ENCODE data around the gene UBA6.

The UBA6 gene

GRCh38 chr4:67576059-67576466, 124.9 kb downstream of the UBA6 start:
- no peak for DNase-seq (ENCODE audit: low read depth)

GRCh38 chr4:67575232-67576058, 125.5 kb downstream of the UBA6 start:
- no peak for DNase-seq (ENCODE audit: low read depth)

DNA sequence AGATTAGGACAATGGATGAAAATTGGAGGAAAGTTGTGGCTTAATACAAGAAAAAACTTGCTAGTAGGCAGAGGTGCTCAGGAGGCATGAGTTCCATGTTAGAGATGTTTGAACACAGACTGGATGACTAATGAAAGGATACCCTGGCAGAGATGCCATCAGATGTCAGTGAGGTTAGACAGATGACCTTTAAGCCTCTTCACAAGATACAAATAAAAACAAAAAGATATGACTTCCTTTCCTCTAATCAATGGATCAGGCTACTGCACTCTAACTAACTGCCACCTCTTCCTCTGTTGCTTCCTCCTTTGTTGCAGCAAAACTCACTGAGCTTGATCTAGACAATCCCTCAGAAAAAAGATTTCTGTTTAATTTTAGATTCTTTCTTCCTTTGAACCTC, 127.8 kb downstream of the UBA6 start:
- DNase-seq (ENCODE audit: low read depth): no peak

GRCh38 chr4:67571975-67572374, 129.0 kb downstream of the UBA6 start:
- no peak for DNase-seq (ENCODE audit: low read depth)

DNA sequence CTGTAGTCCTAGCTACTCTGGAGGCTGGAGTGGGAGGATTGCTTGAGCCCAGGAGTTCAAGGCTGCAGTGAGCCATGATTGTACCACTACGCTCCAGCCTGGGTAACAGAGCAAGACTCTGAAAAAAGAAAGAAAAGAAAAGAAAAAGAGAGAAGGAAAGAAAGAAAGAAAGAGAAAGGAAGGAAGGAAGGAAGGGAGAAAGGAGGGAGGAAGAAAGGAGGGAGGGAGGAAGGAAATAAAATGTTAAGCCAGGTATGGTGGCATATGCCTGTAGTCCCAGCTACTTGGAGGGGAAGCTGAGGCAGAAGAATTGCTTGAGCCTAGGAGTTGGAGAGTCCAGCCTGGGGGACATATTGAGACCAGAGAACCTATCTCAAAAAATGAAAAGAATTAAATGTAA, 130.4 kb downstream of the UBA6 start:
- DNase-seq (ENCODE audit: low read depth): no peak

- no peak for DNase-seq (ENCODE audit: low read depth)
Measured at GRCh38 chr4:67568820-67569219, 132.1 kb downstream of the UBA6 start.

- no peak for DNase-seq (ENCODE audit: low read depth)
Measured at GRCh38 chr4:67566335-67566734, 134.6 kb downstream of the UBA6 start.

- no peak for DNase-seq (ENCODE audit: low read depth)
Measured at GRCh38 chr4:67565284-67565683, 135.7 kb downstream of the UBA6 start.

All from stimulated activated CD8-positive, alpha-beta memory T cell treated with anti-CD3 and anti-CD28 coated beads, Interleukin-15, amount 100 ng/mL, for 24 hours (primary cell).